ENCODE results near the gene NAALAD2.

DNA sequence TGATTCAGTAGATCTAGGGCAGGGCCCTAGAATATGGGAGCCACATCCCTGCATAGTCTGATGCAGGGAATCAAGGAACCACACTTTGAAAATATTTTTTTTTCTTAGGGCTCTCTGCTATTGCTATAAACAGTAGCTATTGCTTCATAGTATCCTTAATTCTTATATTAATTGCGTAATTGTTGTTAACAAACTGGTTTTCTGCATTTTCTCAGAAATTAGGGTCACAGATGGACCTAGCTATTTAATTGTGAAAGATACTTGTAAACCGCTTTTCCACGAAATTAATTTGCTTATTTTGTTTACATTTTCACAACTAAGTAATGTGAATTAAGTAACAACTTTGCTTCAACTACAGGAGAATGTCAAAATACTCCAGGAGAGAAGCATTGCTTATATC lies 34.1 kb downstream of the NAALAD2 start:
- no peak for TF ChIP-seq EP300 (IDR thresholded peaks at IDR 0.05)
- TF ChIP-seq CTCF (IDR thresholded peaks at IDR 0.05): no peak
- no peak for TF ChIP-seq POLR2A (IDR thresholded peaks at IDR 0.05)
